Neural cell (in vitro differentiated cells): ENCODE measurements around the gene MCM7. TPM values are rescaled to one million over a fixed set of nuclear protein-coding genes. Genes with fewer than 3 reads are reported as not detected.

Source experiments
- H2AFZ ChIP-seq: fragments of 200-600, 300-800 bp; sonication (generic), shearing (Covaris generic); 2 replicates; pipeline ENCODE4 v1.6.0; 2014; ENCODE audit warnings: low read depth, mild to moderate bottlenecking, antibody characterized with exemption, low read length, moderate library complexity
- H3F3A ChIP-seq: fragments of 200-600 bp; shearing (Covaris generic); 2 replicates; pipeline ENCODE4 v1.6.1; 2016; ENCODE audit warnings: mild to moderate bottlenecking, moderate library complexity, mixed read lengths, antibody characterized with exemption, low read length; ENCODE audit not compliant: insufficient read depth, poor library complexity, severe bottlenecking
- H3K27ac ChIP-seq: fragments of 200-600, 300-800 bp; sonication (generic), shearing (Covaris generic); 2 replicates; pipeline ENCODE4 v1.5.1; 2014; ENCODE audit warnings: mild to moderate bottlenecking, low read length, moderate library complexity
- H3K27me3 ChIP-seq: fragments of 300-800, 200-600 bp; sonication (generic), shearing (Covaris generic); 2 replicates; pipeline ENCODE4 v1.6.0; 2014; ENCODE audit warnings: mild to moderate bottlenecking, low read depth, low read length, moderate library complexity; ENCODE audit not compliant: insufficient read depth
- H3K36me3 ChIP-seq: fragments of 300-800, 200-600 bp; sonication (generic), shearing (Covaris generic); 2 replicates; pipeline ENCODE4 v1.5.1; 2014; ENCODE audit warnings: mild to moderate bottlenecking, antibody characterized with exemption, low read length, moderate library complexity; ENCODE audit not compliant: insufficient read depth
- H3K4me2 ChIP-seq: fragments of 300-800, 200-600 bp; sonication (generic), shearing (Covaris generic); 2 replicates; pipeline ENCODE4 v1.6.0; 2014; ENCODE audit warnings: mild to moderate bottlenecking, low read length
- H3K4me3 ChIP-seq: fragments of 300-800, 200-600 bp; sonication (generic), shearing (Covaris generic); 2 replicates; pipeline ENCODE4 v1.5.1; 2014; ENCODE audit warnings: mild to moderate bottlenecking, low read length, moderate library complexity
- H3K79me2 ChIP-seq: fragments of 200-600 bp; shearing (Covaris generic); replicated peaks from 2 replicates; pipeline ENCODE4 v1.6.0; 2014; ENCODE audit warnings: mild to moderate bottlenecking, low read length, moderate library complexity; ENCODE audit not compliant: insufficient read depth
- H3K9ac ChIP-seq: fragments of 300-800, 200-600 bp; sonication (generic), shearing (Covaris generic); 2 replicates; pipeline ENCODE4 v1.6.1; 2016; ENCODE audit warnings: mild to moderate bottlenecking, low read length, mixed read lengths
- H3K9me2 ChIP-seq: fragments of 200-600 bp; shearing (Covaris generic); 2 replicates; pipeline ENCODE4 v1.6.1; 2016; ENCODE audit warnings: mild to moderate bottlenecking, low read length, mixed read lengths; ENCODE audit not compliant: insufficient read depth
- H3K9me3 ChIP-seq: fragments of 200-600, 300-800 bp; sonication (generic), shearing (Covaris generic); 2 replicates; pipeline ENCODE4 v1.6.1; 2016; ENCODE audit warnings: mild to moderate bottlenecking, mixed run types, low read length, moderate library complexity, mixed read lengths
- H4K20me1 ChIP-seq: fragments of 200-600 bp; shearing (Covaris generic); 2 replicates; pipeline ENCODE4 v1.6.1; 2016; ENCODE audit warnings: mild to moderate bottlenecking, mixed run types; ENCODE audit not compliant: insufficient read depth
- CTCF ChIP-seq: fragments of 450-650 bp; IDR thresholded peaks from 2 replicates; pipeline ENCODE4 v1.5.1; 2014; ENCODE audit warnings: antibody characterized with exemption, mild to moderate bottlenecking, moderate library complexity; ENCODE audit not compliant: poor library complexity, severe bottlenecking
- EP300 ChIP-seq: fragments of 450-650 bp; conservative IDR thresholded peaks from 2 replicates; pipeline ENCODE4 v1.6.1; 2014; ENCODE audit warnings: antibody characterized with exemption, mild to moderate bottlenecking, moderate library complexity; ENCODE audit not compliant: poor library complexity, severe bottlenecking
- EZH2 ChIP-seq: fragments of 200-600, 300-800 bp; shearing (Covaris generic), sonication (generic); IDR thresholded peaks from 2 replicates; pipeline ENCODE4 v1.6.1; 2014; ENCODE audit warnings: antibody characterized with exemption, low read length, borderline replicate concordance, mild to moderate bottlenecking; ENCODE audit not compliant: insufficient read depth, poor library complexity, severe bottlenecking
- MXI1 ChIP-seq: fragments of 450-650 bp; conservative IDR thresholded peaks from 2 replicates; pipeline ENCODE4 v1.6.1; 2014; ENCODE audit warnings: antibody characterized with exemption, mild to moderate bottlenecking; ENCODE audit not compliant: poor library complexity, severe bottlenecking
- POLR2AphosphoS5 ChIP-seq: IDR thresholded peaks from 2 replicates; pipeline ENCODE4 v1.6.1; 2012
- RAD21 ChIP-seq: fragments of 450-650 bp; conservative IDR thresholded peaks from 2 replicates; pipeline ENCODE4 v1.6.1; 2014; ENCODE audit warnings: antibody characterized with exemption, mild to moderate bottlenecking, moderate library complexity
- REST ChIP-seq: IDR thresholded peaks from 2 replicates; pipeline ENCODE4 v1.6.1; 2012; ENCODE audit warnings: borderline replicate concordance
- SMC3 ChIP-seq: fragments of 450-650 bp; conservative IDR thresholded peaks from 2 replicates; pipeline ENCODE4 v1.6.1; 2014; ENCODE audit warnings: antibody characterized with exemption, mild to moderate bottlenecking, moderate library complexity; ENCODE audit not compliant: poor library complexity
- TAF1 ChIP-seq: IDR thresholded peaks from 2 replicates; pipeline ENCODE4 v1.6.1; 2012; ENCODE audit warnings: low read depth
- polyA plus RNA-seq: library from polyadenylated mRNA; depleted of rRNA; stranded (reverse); fragments of >200 nt; gene quantifications from 2 replicates; pipeline ENCODE4 v1.2.3, GENCODE V29; 2014

Gene MCM7
- polyA plus RNA-seq, 1 donor from 2014 or later, result 146 TPM

GRCh38 chr7:100072462-100072861 lies 28.7 kb downstream of the MCM7 start:
- Histone ChIP-seq H3K79me2 (peaks cover 10% of the 10 kb centered on the region), H3K27ac (no peak overlapping the region), H3F3A (no peaks in the 10 kb centered on the region), H3K4me2 (no peak overlapping the region), H3K36me3 (peaks cover 42% of the 10 kb centered on the region), H3K27me3 (no peaks in the 10 kb centered on the region), H3K9me2 (no peaks in the 10 kb centered on the region), H3K4me3 (no peak overlapping the region), H2AFZ (no peak overlapping the region), H3K9me3 (peaks cover 12% of the 10 kb centered on the region), H4K20me1 (no peaks in the 10 kb centered on the region), H3K9ac (no peak overlapping the region)
- TF ChIP-seq POLR2AphosphoS5, result no peak
- TF ChIP-seq EZH2, result no peak
- no peak for TF ChIP-seq TAF1
- TF ChIP-seq CTCF, result no peak
- no peak for TF ChIP-seq MXI1
- TF ChIP-seq EP300, result no peak
- no peak for TF ChIP-seq RAD21
- TF ChIP-seq SMC3, result no peak
- TF ChIP-seq REST, result no peak

- Histone ChIP-seq H3K79me2 (peaks cover 3% of the 10 kb centered on the region), H3F3A (no peaks in the 10 kb centered on the region), H3K27ac (no peak overlapping the region), H3K27me3 (no peaks in the 10 kb centered on the region), H3K4me3 (no peak overlapping the region), H3K9me3 (peaks cover 12% of the 10 kb centered on the region), H3K9me2 (no peaks in the 10 kb centered on the region), H3K9ac (no peak overlapping the region), H2AFZ (no peak overlapping the region), H3K4me2 (no peak overlapping the region), H3K36me3 (peaks cover 36% of the 10 kb centered on the region), H4K20me1 (no peaks in the 10 kb centered on the region)
- no peak for TF ChIP-seq SMC3
- TF ChIP-seq POLR2AphosphoS5, result no peak
- no peak for TF ChIP-seq REST
- TF ChIP-seq TAF1, result no peak
- TF ChIP-seq MXI1, result no peak
- TF ChIP-seq RAD21, result no peak
- TF ChIP-seq CTCF, result no peak
- TF ChIP-seq EZH2, result no peak
- no peak for TF ChIP-seq EP300
These were observed 30.0 kb downstream of the MCM7 start for GRCh38 chr7:100071018-100071723.
